OCI-LY7 (cell line): Measurements from ENCODE around the gene TTC39A. TPM values are rescaled to one million over a fixed set of nuclear protein-coding genes. Genes with fewer than 3 reads are reported as not detected.

Source experiments
- BruUV-seq: library from RNA; stranded (reverse); fragments of 400-500 nt; replicated peaks from 2 replicates; lab custom pipeline; 2021; lab: Mats Ljungman, UMichigan
- CTCF ChIA-PET: fragments of 300-600 bp; sonication (Branson Sonifier 250); formaldehyde crosslinking; loops from one replicate; lab custom pipeline; 2022; ENCODE audit warnings: antibody characterized with exemption; ENCODE audit not compliant: unreplicated experiment; lab: Charles Lee
- POLR2A ChIA-PET: fragments of 300-600 bp; sonication (Branson Sonifier 250); formaldehyde crosslinking; loops from one replicate; lab custom pipeline; 2022; ENCODE audit warnings: antibody characterized with exemption; lab: Charles Lee
- DNase-seq: peaks from one replicate; pipeline ENCODE4 v3.0.0-alpha.2; 2015; ENCODE audit warnings: low spot score
- H2AFZ ChIP-seq: fragments of 200-600 bp; sonication (generic), shearing (Covaris generic); 2 replicates; pipeline ENCODE4 v1.6.1; 2014; ENCODE audit warnings: mild to moderate bottlenecking, antibody characterized with exemption, low read length, moderate library complexity
- H3K27ac ChIP-seq: fragments of 200-600 bp; sonication (generic); 2 replicates; pipeline ENCODE4 v1.5.1; 2014; ENCODE audit warnings: mixed run types, low read depth, mild to moderate bottlenecking, moderate library complexity, low read length, inconsistent platforms; ENCODE audit not compliant: poor library complexity, severe bottlenecking
- H3K36me3 ChIP-seq: fragments of 200-600 bp; sonication (generic); 2 replicates; pipeline ENCODE4 v1.6.1; 2014; ENCODE audit warnings: mild to moderate bottlenecking, antibody characterized with exemption, low read length, moderate library complexity, mixed read lengths; ENCODE audit not compliant: insufficient read depth
- H3K4me1 ChIP-seq: fragments of 200-600 bp; sonication (generic); 2 replicates; pipeline ENCODE4 v1.5.1; 2014; ENCODE audit warnings: mild to moderate bottlenecking, low read length; ENCODE audit not compliant: insufficient read depth, poor library complexity, severe bottlenecking
- H3K4me2 ChIP-seq: fragments of 200-600 bp; sonication (generic); 2 replicates; pipeline ENCODE4 v1.6.1; 2014; ENCODE audit warnings: mild to moderate bottlenecking, low read length
- H3K4me3 ChIP-seq: fragments of 200-600 bp; sonication (generic); 2 replicates; pipeline ENCODE4 v1.5.1; 2014; ENCODE audit warnings: mild to moderate bottlenecking, low read depth, low read length; ENCODE audit not compliant: poor library complexity, severe bottlenecking
- H3K79me2 ChIP-seq: fragments of 200-600 bp; sonication (generic); 2 replicates; pipeline ENCODE4 v1.6.1; 2016; ENCODE audit warnings: low read depth, mild to moderate bottlenecking, low read length, moderate library complexity, mixed read lengths; ENCODE audit not compliant: insufficient read depth
- H3K9me2 ChIP-seq: fragments of 200-600 bp; sonication (generic); 2 replicates; pipeline ENCODE4 v1.6.1; 2016; ENCODE audit warnings: mild to moderate bottlenecking, low read length, mixed read lengths; ENCODE audit not compliant: insufficient read depth
- H3K9me3 ChIP-seq: fragments of 200-600 bp; sonication (generic); 2 replicates; pipeline ENCODE4 v1.6.1; 2014; ENCODE audit warnings: mild to moderate bottlenecking, mixed run types, low read length, mixed read lengths
- H4K20me1 ChIP-seq: fragments of 200-600 bp; sonication (generic); 2 replicates; pipeline ENCODE4 v1.6.1; 2014; ENCODE audit warnings: mild to moderate bottlenecking, antibody characterized with exemption, low read length, moderate library complexity, mixed read lengths; ENCODE audit not compliant: insufficient read depth
- CTCF ChIP-seq: fragments of 200-600 bp; sonication (generic); conservative IDR thresholded peaks from 2 replicates; pipeline ENCODE4 v1.5.1; 2014; ENCODE audit warnings: mild to moderate bottlenecking, antibody characterized with exemption, low read length, moderate library complexity, mixed read lengths
- EZH2phosphoT487 ChIP-seq: fragments of 200-600 bp; sonication (generic); IDR thresholded peaks from 2 replicates; pipeline ENCODE4 v1.6.1; 2018; ENCODE audit warnings: low read depth, borderline replicate concordance, mild to moderate bottlenecking, mixed run types, antibody characterized with exemption, low read length, moderate library complexity, mixed read lengths
- intact Hi-C: fragments of 100-400 bp; cut with micrococcal nuclease; formaldehyde crosslinking; loops from one replicate; pipeline ENCODE4 v1.10.0; 2022; ENCODE audit not compliant: unreplicated experiment
- total RNA-seq, 2 experiments: library from RNA; depleted of rRNA in 1 of 2; stranded (reverse); fragments of >200 nt in 1 of 2; shearing (Covaris generic) in 1 of 2; gene quantifications; 2 replicates each; pipeline ENCODE4 v1.2.3, GENCODE V29; 2014 to 2022

Gene TTC39A
- total RNA-seq, 2 experiments from 2014 or later = not detected

GRCh38 chr1:51295926-51296325 is 34.4 kb downstream of the TTC39A start:
- DNase-seq = no peak
- H3K36me3 ChIP-seq = no peaks in the 10 kb centered on the region
- no peak overlapping the region for H2AFZ ChIP-seq
- ChIA-PET CTCF (no interaction called here), POLR2A (interaction anchor here (1.2 kb wide), 1 partner anchor 804 kb away, joined by 3 read pairs; no protein-coding TSS in a partner anchor)
- no TSS peak for BruUV-seq
- no peaks in the 10 kb centered on the region for H4K20me1 ChIP-seq
- no peaks in the 10 kb centered on the region for H3K9me2 ChIP-seq
- H3K4me1 ChIP-seq = peaks cover 4% of the 10 kb centered on the region
- intact Hi-C loops = loop anchor here (2.0 to 10.0 kb wide), 2 partner anchors 61 to 101 kb away; no protein-coding TSS in a partner anchor
- no peak overlapping the region for H3K27ac ChIP-seq
- no peaks in the 10 kb centered on the region for H3K9me3 ChIP-seq
- no peak for TF ChIP-seq EZH2phosphoT487
- TF ChIP-seq CTCF = no peak
- H3K4me3 ChIP-seq = no peak overlapping the region
- H3K79me2 ChIP-seq = no peaks in the 10 kb centered on the region
- H3K4me2 ChIP-seq = no peak overlapping the region

GRCh38 chr1:51294566-51295184 is 35.7 kb downstream of the TTC39A start:
- BruUV-seq = no TSS peak
- H3K36me3 ChIP-seq = no peaks in the 10 kb centered on the region
- intact Hi-C loops = loop anchor here (10.0 kb wide), 1 partner anchor 100 kb away; no protein-coding TSS in a partner anchor
- ChIA-PET POLR2A (interaction anchor here (0.5 kb wide), 1 partner anchor 458 kb away, joined by 3 read pairs; no protein-coding TSS in a partner anchor), CTCF (no interaction called here)
- no peaks in the 10 kb centered on the region for H4K20me1 ChIP-seq
- H3K27ac ChIP-seq = no peak overlapping the region
- H3K4me2 ChIP-seq = no peak overlapping the region
- H3K4me3 ChIP-seq = no peak overlapping the region
- no peaks in the 10 kb centered on the region for H3K9me3 ChIP-seq
- TF ChIP-seq EZH2phosphoT487 = no peak
- no peak for TF ChIP-seq CTCF
- H3K4me1 ChIP-seq = peaks cover 4% of the 10 kb centered on the region
- no peaks in the 10 kb centered on the region for H3K79me2 ChIP-seq
- no peak for DNase-seq
- no peaks in the 10 kb centered on the region for H3K9me2 ChIP-seq
- H2AFZ ChIP-seq = no peak overlapping the region

- TF ChIP-seq EZH2phosphoT487 (no peak), CTCF (no peak)
- CTCF ChIA-PET = no interaction called here
- no peaks in the 10 kb centered on the region for H3K9me3 ChIP-seq
- H3K4me1 ChIP-seq = peaks cover 4% of the 10 kb centered on the region
- H2AFZ ChIP-seq = no peak overlapping the region
- DNase-seq = no peak
- H4K20me1 ChIP-seq = no peaks in the 10 kb centered on the region
- POLR2A ChIA-PET = no interaction called here
- no peak overlapping the region for H3K4me3 ChIP-seq
- H3K36me3 ChIP-seq = no peaks in the 10 kb centered on the region
- no peaks in the 10 kb centered on the region for H3K79me2 ChIP-seq
- H3K9me2 ChIP-seq = no peaks in the 10 kb centered on the region
- intact Hi-C loops = loop anchor here (10.0 kb wide), 1 partner anchor 99 kb away; no protein-coding TSS in a partner anchor
- H3K4me2 ChIP-seq = no peak overlapping the region
- BruUV-seq = no TSS peak
- no peak overlapping the region for H3K27ac ChIP-seq
Measured at GRCh38 chr1:51293898-51294515, 36.4 kb downstream of the TTC39A start.
